NCI-H526 (cell line): Measurements from ENCODE around the gene PCYT2.
"Not testable (repeated sequence)": the region's sequence is repeated elsewhere in the genome, so short reads cannot be mapped to it uniquely, and the experiment has no call there.

Source experiments
- DNase-seq, 2 experiments: peaks; one replicate each; lab custom pipeline; 2025; lab: John Stamatoyannopoulos, UW

PCYT2 gene

GRCh38 chr17:81927653-81928543 is 16.7 kb upstream of the PCYT2 start, which contains the start of gene MAFG:
Gene MAFG, minus strand, starts transcription at chr17:81927735. Its CDS starts 4,550 bp downstream, at chr17:81923185.
- peak; percentile 81 to 97 for DNase-seq

DNA sequence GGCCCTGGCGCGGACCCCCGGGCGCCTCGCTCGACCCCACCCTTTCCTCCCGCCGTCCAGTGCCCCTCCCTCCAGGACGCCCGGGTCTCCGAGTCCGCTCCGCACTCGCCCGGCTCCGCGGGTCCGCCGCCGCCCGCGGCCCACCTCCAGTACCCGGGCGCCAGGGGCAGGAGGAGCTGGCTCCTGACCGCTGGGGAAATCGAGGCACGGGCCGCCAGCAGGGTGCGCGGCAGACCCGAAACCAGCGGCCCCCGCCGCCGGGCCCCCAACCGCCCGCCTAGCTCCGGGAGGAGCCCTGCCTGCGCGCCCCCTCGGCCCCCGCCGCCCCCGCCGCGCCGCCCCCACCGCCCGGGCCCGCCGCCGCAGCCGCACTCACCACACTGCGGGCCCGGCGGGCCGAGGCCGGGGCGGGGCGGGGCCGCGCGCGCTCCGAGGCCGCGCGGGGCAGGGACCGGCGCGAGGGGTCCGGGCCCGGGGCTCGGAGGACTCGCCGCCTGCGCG is 16.0 kb upstream of the PCYT2 start:
- no peak for DNase-seq

DNA sequence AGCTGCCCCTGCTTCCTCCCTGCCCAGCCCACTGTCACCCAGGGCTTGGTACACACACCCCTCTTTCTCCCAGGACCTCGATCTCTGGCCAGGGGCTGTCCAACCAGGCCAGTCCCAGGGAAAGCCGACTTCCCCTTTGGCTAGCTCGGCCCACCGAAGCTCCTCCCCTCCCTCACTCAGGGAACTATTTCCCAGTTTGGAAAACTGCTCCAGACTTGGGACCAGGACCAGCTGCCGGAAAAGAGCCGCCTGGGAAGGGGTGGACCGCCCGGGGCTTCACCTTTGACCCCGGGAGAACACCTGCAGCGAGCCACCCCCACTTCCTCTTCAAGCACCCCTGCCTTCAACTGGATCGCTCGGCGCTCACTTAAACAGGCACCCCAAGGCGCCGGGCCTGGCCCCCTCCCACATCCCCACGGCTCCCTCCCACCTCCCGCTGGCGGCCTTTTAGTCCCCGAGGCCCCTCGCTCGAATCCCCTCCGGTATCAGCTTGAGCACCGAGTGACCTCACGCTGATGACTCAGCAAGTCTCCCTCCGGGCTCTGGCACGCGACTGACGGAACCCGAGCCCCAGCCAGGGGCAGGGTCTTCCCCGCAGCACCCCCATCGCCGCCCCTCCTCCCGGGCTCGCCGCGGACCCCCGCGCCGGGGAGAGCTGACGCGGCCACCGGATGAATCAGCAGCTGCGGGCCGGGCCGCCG is 15.4 kb upstream of the PCYT2 start:
- peak; percentile 23 to 62 for DNase-seq

DNA sequence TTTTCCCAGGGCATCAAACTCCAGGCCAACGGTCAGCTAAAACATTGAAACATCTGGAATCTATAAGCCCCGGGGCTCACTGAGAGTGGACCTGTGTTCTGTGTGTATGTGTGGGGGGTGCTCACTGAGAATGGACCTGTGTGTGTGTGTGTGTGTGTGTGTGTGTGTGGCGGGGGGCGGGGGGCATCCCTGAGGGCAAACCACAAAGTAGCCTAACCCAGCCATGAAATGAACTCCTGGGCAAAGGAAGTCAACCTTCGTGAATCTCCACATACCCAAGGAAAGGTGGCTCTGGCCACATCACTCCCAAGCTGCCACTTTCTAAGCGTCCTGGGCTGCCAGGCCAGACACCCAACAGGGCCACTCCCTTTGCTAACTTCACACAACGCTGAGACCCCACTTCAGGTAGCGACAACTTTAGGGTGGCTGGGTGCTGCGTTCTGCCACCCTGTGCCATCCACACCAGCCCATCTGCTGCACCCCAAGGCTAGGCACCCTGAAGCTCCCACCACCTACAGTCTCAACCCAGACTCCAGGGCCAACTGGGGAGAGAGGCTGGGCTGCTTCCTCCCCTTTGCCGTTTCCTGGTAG is 14.8 kb upstream of the PCYT2 start:
- DNase-seq: no peak

DNA sequence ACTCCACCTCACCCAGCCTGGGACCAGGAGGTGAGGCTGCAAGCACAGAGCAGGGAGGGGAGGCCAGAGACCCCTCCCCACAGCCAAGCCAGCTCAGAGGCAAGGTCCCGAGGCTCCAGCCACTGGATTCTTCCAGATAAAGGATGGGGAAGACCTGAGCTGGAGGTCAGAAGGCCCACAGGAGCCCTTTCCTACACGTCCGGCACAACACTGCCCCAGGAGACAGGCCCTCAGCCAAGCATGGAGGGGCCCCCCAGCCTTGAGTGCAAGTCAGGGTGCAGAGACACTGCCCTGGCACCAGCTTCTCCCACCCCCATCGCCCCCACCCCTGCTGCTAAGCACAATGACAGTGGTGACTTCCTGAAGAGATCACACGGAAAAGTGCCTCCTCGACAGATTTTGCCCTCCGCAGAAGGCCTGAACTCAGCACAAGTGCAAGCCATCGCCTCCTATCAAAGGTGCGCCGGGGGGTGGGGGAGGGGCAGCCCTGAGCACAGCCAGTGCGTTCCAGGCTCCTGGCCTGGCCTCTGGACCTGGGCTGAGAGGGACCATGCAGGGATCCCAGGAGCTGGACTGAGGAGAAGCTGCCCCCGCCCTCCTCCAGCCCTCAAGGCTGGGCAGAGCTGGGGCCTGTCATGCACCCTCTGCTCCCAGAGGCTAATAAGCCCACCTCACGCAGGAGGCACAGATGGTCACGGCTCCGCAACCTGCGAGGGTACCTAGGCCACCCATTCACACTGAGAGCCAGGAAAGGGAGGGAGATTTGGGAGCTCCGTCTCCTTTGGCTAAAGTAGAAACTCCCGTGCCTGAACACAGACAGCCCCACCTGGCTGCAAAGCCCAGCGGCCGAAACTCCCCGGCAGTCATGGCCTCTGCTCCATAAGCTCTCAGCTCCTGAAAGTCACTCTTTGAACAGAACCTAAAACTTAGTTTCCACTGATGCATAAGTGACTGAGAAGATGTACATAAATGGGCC is 13.6 kb upstream of the PCYT2 start:
- no peak for DNase-seq

DNA sequence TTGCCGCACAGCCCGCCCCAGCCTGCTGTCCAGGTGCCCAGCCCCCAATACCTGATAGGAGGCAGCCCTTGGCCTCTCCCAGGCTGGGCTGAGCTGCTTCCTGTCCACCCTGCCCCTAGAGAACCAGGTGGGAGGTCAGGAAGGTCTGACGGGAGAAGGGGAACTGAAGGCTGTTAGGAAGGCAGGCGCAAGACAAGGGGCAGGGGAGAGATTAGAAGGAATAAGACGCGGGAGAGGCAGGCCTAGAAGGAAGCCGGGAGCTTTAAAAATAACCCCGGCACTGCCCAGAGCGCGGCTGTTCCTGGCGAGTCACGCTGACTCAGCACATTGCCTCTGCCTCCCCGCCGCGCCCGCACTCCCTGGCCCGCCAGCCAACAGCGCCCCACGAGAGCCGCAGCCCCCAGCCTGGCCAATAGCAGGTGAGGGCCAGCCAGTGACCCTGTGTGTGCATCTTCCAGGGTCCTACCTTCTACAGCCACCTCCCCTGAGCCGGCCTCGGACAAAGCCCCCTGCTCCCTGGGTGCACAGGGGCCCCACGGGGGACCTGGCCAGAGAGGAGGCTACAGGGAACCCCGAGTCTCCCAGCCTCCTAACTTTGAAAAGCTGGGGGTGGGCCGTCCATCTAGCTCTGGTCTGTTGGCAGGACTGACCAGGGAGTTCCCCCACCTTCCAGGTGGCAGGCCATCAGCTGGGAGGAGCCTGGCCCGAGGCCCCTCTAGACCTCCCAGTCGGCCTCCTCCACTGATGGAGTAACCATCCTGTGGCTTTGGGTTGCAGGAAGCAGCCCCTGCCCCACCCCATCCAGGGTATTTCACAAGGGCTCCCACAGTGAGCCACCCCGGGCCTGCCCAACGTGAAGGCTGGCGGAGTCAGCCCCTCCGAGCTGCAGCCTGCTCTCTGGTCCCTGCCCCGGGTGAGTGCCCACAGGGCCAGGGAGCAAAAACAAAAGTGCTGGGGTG is 12.4 kb upstream of the PCYT2 start:
- DNase-seq: no peak

DNA sequence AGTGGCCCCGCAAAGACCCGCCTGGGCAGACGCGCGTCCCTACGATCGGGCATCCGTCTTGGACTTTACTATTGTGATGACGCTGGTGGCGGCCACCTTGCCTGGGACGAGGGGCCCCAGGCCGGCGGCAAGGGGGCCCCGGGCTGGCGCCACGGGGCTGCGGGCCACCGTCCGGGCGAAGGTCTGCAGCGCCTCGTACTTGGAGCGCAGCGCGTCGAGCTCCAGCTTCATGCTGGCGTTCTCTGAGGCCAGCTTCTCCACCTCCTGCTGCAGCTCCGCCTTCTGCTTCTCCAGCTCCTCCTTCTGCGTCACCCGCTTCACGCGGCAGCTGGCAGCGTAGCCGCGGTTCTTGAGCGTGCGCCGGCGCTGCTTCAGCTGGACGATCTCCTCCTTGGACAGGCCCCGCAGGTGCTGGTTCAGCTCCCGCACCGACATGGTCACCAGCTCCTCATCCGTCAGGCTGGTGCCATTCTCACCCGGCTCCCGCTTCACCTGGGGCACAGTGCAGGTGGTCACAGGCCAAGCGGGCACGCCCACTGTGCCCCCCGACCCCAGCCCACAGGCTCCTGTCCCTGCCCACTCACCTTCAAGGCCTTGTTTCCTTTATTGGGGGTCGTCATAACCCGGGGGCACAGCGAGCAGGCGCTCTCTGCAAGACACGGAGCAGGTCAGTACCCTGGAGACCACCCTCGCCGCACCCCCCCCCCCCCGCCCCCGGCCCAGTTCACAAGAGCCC is 11.5 kb upstream of the PCYT2 start:
- DNase-seq: no peak

- no peak for DNase-seq
Measured at GRCh38 chr17:81921996-81922565, 10.9 kb upstream of the PCYT2 start.

- DNase-seq: no peak
Measured at GRCh38 chr17:81921537-81921862, 10.3 kb upstream of the PCYT2 start.

GRCh38 chr17:81920612-81921536 is 9.7 kb upstream of the PCYT2 start:
- DNase-seq: no peak

- no peak for DNase-seq
Measured at GRCh38 chr17:81918832-81919545, 7.8 kb upstream of the PCYT2 start.

DNA sequence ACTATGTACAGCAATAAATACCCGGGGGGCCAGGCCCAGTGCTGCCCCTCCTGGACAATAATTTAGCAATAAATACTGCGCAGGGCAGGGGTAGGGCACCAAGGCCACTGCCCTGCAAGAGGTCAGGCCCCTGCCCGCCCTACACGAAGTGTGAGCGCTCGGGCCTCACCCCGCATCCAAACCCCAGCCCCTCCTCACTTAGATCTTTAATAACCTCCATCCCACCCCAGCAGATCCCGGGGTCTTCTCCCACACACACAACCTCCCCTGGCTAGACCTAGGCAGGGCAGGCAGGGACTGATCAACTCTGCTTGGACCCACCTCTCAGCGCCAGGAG is 7.1 kb upstream of the PCYT2 start:
- DNase-seq: not testable (repeated sequence)

DNA sequence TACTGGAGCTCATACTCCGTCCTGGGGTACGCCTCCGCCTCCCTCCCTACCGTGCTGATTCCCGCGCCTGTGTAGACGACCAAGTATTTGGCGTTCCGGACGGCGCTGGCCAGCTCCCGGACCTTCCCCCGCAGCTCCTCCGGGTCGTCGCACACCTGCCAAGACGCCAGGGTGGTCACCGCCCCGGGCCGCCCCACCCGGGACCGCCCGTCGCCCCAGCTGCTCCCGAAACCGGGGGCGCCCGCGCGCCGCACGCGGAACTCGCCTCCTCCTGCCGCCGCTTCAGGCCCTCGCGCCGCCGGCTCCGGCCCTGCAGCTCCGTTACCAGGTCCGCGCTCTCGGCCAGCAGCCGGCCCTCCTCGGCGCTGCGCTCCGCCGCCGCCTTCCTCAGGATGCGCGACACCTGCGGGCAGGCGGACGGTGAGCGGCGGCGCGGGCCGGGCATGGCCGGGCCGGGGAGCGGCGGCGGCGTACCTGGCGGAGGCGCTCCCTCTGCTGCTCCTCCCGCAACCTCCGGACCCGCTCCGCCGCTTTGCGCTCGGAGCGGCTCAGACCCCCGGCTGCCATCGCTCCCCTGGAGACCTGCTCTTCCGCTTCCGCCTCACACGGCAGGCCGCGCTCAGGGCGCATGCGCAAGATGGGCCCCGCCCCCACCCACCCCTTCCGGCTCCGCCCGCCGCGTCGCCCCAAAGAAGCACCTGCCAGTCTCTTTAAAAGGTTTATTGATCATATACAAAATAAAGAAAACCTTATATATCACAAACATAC is 6.5 kb upstream of the PCYT2 start, which contains the start of gene SIRT7:
Gene SIRT7, minus strand, starts transcription at position 612 of the 768 bp plus-strand sequence. Its CDS starts 45 bp downstream, at position 567.
- peak in 1 of 2 experiments; percentile 87 for DNase-seq

GRCh38 chr17:81916234-81917001 is 5.2 kb upstream of the PCYT2 start:
- DNase-seq: no peak

DNA sequence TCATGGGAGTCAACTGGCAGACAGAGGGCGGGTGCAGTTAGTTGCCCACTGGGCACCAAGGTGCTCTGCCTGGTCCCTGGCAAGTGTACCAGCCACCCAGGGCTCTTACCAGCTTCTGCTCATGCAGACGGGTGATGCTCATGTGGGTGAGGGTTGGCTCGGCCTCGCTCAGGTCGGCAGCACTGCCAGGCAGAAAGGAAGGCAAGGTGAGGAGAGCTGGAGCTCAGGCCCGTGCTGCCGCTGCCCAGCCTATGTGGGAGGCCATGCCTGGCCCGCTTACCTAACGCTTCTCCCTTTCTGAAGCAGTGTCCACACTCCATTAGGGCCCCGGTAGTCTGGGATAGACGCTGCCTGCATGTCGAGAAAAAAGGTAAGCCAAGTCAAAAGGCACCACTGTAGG is 4.1 kb upstream of the PCYT2 start:
- no peak for DNase-seq
